Loucy (cell line): Measurements from ENCODE around the gene QRSL1.

Source experiments
- EZH2phosphoT487 ChIP-seq: fragments of 200-600 bp; IDR thresholded peaks from 2 replicates; pipeline ENCODE4 v1.6.1; 2018; ENCODE audit warnings: antibody characterized with exemption, mild to moderate bottlenecking, moderate library complexity, borderline replicate concordance
- TF ChIP-seq, protein P1 (sequence below): fragments of 200-600 bp; sonication (generic); conservative IDR thresholded peaks from 2 replicates; pipeline ENCODE4 v1.5.1; 2014; ENCODE audit warnings: mild to moderate bottlenecking, antibody characterized with exemption, low read length

GRCh38 chr6:106599440-106599839 is 29.9 kb upstream of the QRSL1 start:
- TF ChIP-seq, protein P1, sequence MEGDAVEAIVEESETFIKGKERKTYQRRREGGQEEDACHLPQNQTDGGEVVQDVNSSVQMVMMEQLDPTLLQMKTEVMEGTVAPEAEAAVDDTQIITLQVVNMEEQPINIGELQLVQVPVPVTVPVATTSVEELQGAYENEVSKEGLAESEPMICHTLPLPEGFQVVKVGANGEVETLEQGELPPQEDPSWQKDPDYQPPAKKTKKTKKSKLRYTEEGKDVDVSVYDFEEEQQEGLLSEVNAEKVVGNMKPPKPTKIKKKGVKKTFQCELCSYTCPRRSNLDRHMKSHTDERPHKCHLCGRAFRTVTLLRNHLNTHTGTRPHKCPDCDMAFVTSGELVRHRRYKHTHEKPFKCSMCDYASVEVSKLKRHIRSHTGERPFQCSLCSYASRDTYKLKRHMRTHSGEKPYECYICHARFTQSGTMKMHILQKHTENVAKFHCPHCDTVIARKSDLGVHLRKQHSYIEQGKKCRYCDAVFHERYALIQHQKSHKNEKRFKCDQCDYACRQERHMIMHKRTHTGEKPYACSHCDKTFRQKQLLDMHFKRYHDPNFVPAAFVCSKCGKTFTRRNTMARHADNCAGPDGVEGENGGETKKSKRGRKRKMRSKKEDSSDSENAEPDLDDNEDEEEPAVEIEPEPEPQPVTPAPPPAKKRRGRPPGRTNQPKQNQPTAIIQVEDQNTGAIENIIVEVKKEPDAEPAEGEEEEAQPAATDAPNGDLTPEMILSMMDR = no peak
- TF ChIP-seq EZH2phosphoT487 = no peak
